Prostate gland (tissue), 2 donors: ENCODE data around the gene SLC25A46.

ENCODE experiments used
- CTCF ChIP-seq, 4 experiments: fragments of 200-600 bp in 2 of 4; fragments of 450-650 bp in 2 of 4; sonication (generic) in 2 of 4; IDR thresholded peaks; 1 replicate in 3 of 4; 2 replicates in 1 of 4; pipeline ENCODE4 v1.5.1; 2016 to 2019; ENCODE audit warnings: antibody characterized with exemption in 4 of 4, mild to moderate bottlenecking in 2 of 4, moderate library complexity in 2 of 4
- POLR2A ChIP-seq: fragments of 450-650 bp; IDR thresholded peaks from one replicate; pipeline ENCODE4 v1.6.1; 2016; ENCODE audit warnings: antibody characterized with exemption, mild to moderate bottlenecking
- POLR2AphosphoS5 ChIP-seq: sonication (generic); formaldehyde crosslinking; IDR thresholded peaks from one replicate; pipeline ENCODE4 v1.6.1; 2017; ENCODE audit warnings: antibody characterized with exemption

GRCh38 chr5:110751902-110752762 is 13.3 kb downstream of the SLC25A46 start:
- TF ChIP-seq POLR2AphosphoS5 (no peak), CTCF (IDR thresholded peaks at IDR 0.05) (no peak), POLR2A (no peak)
